ENCODE results near the gene FOXP2. TPM values are rescaled to one million over a fixed set of nuclear protein-coding genes. Genes with fewer than 3 reads are reported as not detected.

The FOXP2 gene
- total and polyA plus RNA-seq, 5 donors: 0.66 to 4.5 (median 2.1) TPM

- intact Hi-C loops (cut with DNase I): no loop called here
- 94% methylated on average over 4 of the region's 4 CpGs for WGBS
Observed at GRCh38 chr7:114658216-114658615, 243.6 kb downstream of the FOXP2 start.

GRCh38 chr7:114659409-114660125 is 245.0 kb downstream of the FOXP2 start:
- H3K4me1 ChIP-seq (ENCODE audit: control insufficient read depth, insufficient read depth, low read length): peaks cover 1% of the 10 kb centered on the region
- no peak for DNase-seq
- no peaks in the 10 kb centered on the region for H3K9me3 ChIP-seq (ENCODE audit: control insufficient read depth, low read length)
- intact Hi-C loops (cut with DNase I): no loop called here
- no peak for ATAC-seq
- 53% methylated on average over 7 of the region's 7 CpGs for WGBS
- H3K27ac ChIP-seq (ENCODE audit: low read length): no peak overlapping the region
- no peak overlapping the region for H3K4me3 ChIP-seq (ENCODE audit: low read length)
- no peaks in the 10 kb centered on the region for H3K27me3 ChIP-seq (ENCODE audit: control insufficient read depth, insufficient read depth)

More at GRCh38 chr7:114658216-114658615, 243.6 kb downstream of the FOXP2 start:
- Histone ChIP-seq H3K27ac (ENCODE audit: low read length) (no peak overlapping the region), H3K4me3 (ENCODE audit: low read length) (no peak overlapping the region), H3K27me3 (ENCODE audit: control insufficient read depth, insufficient read depth) (no peaks in the 10 kb centered on the region), H3K4me1 (ENCODE audit: control insufficient read depth, insufficient read depth, low read length) (peaks cover 3% of the 10 kb centered on the region), H3K9me3 (ENCODE audit: control insufficient read depth, low read length) (no peaks in the 10 kb centered on the region)
- DNase-seq (no peak), ATAC-seq (no peak)

GRCh38 chr7:114660126-114660486 is 245.5 kb downstream of the FOXP2 start:
- Histone ChIP-seq H3K27me3 (ENCODE audit: control insufficient read depth, insufficient read depth) (no peaks in the 10 kb centered on the region), H3K4me1 (ENCODE audit: control insufficient read depth, insufficient read depth, low read length) (peaks cover 1% of the 10 kb centered on the region), H3K27ac (ENCODE audit: low read length) (no peak overlapping the region), H3K9me3 (ENCODE audit: control insufficient read depth, low read length) (no peaks in the 10 kb centered on the region), H3K4me3 (ENCODE audit: low read length) (no peak overlapping the region)
- DNase-seq: no peak
- 0% methylated on average over 1 of the region's 1 CpG for WGBS
- ATAC-seq: no peak
- intact Hi-C loops (cut with DNase I): no loop called here

GRCh38 chr7:114660753-114661152 is 246.1 kb downstream of the FOXP2 start:
- H3K4me1 ChIP-seq (ENCODE audit: control insufficient read depth, insufficient read depth, low read length): peaks cover 1% of the 10 kb centered on the region
- H3K27ac ChIP-seq (ENCODE audit: low read length): no peak overlapping the region
- intact Hi-C loops (cut with DNase I): no loop called here

GRCh38 chr7:114662002-114662677 is 247.5 kb downstream of the FOXP2 start:
- H3K27me3 ChIP-seq (ENCODE audit: control insufficient read depth, insufficient read depth): no peaks in the 10 kb centered on the region
- DNase-seq (no peak), ATAC-seq (no peak)
- WGBS: 58% methylated on average over 6 of the region's 6 CpGs
- intact Hi-C loops (cut with DNase I): no loop called here
- H3K4me3 ChIP-seq (ENCODE audit: low read length): no peak overlapping the region
- no peak overlapping the region for H3K27ac ChIP-seq (ENCODE audit: low read length)
- H3K9me3 ChIP-seq (ENCODE audit: control insufficient read depth, low read length): no peaks in the 10 kb centered on the region
- H3K4me1 ChIP-seq (ENCODE audit: control insufficient read depth, insufficient read depth, low read length): peaks cover 1% of the 10 kb centered on the region

More at GRCh38 chr7:114660753-114661152, 246.1 kb downstream of the FOXP2 start:
- H3K27me3 ChIP-seq (ENCODE audit: control insufficient read depth, insufficient read depth): no peaks in the 10 kb centered on the region
- no peaks in the 10 kb centered on the region for H3K9me3 ChIP-seq (ENCODE audit: control insufficient read depth, low read length)
- H3K4me3 ChIP-seq (ENCODE audit: low read length): no peak overlapping the region
- ATAC-seq (no peak), DNase-seq (no peak)
- WGBS: 89% methylated on average over 2 of the region's 2 CpGs

- no peaks in the 10 kb centered on the region for H3K27me3 ChIP-seq (ENCODE audit: control insufficient read depth, insufficient read depth)
- H3K9me3 ChIP-seq (ENCODE audit: control insufficient read depth, low read length): no peaks in the 10 kb centered on the region
- intact Hi-C loops (cut with DNase I): no loop called here
- DNase-seq: no peak
- WGBS: 65% methylated on average over 1 of the region's 1 CpG
- no peak overlapping the region for H3K4me3 ChIP-seq (ENCODE audit: low read length)
- peaks cover 1% of the 10 kb centered on the region for H3K4me1 ChIP-seq (ENCODE audit: control insufficient read depth, insufficient read depth, low read length)
- ATAC-seq: no peak
- no peak overlapping the region for H3K27ac ChIP-seq (ENCODE audit: low read length)
Observed at GRCh38 chr7:114663502-114663901, 248.9 kb downstream of the FOXP2 start.

- no peaks in the 10 kb centered on the region for H3K4me1 ChIP-seq (ENCODE audit: control insufficient read depth, insufficient read depth, low read length)
- no peaks in the 10 kb centered on the region for H3K27me3 ChIP-seq (ENCODE audit: control insufficient read depth, insufficient read depth)
- H3K9me3 ChIP-seq (ENCODE audit: control insufficient read depth, low read length): no peaks in the 10 kb centered on the region
- ATAC-seq: no peak
- DNase-seq: no peak
- no peak overlapping the region for H3K4me3 ChIP-seq (ENCODE audit: low read length)
- intact Hi-C loops (cut with DNase I): no loop called here
- no peak overlapping the region for H3K27ac ChIP-seq (ENCODE audit: low read length)
Observed at GRCh38 chr7:114670676-114671075, 256.1 kb downstream of the FOXP2 start.

GRCh38 chr7:114671563-114672123 is 257.0 kb downstream of the FOXP2 start:
- intact Hi-C loops (cut with DNase I): no loop called here
- Histone ChIP-seq H3K27ac (ENCODE audit: low read length) (no peak overlapping the region), H3K9me3 (ENCODE audit: control insufficient read depth, low read length) (no peaks in the 10 kb centered on the region), H3K4me3 (ENCODE audit: low read length) (no peak overlapping the region), H3K4me1 (ENCODE audit: control insufficient read depth, insufficient read depth, low read length) (no peaks in the 10 kb centered on the region), H3K27me3 (ENCODE audit: control insufficient read depth, insufficient read depth) (no peaks in the 10 kb centered on the region)
- no peak for DNase-seq
- WGBS: 70% methylated on average over 2 of the region's 2 CpGs
- ATAC-seq: no peak

GRCh38 chr7:114678116-114678515 is 263.5 kb downstream of the FOXP2 start:
- no peak overlapping the region for H3K27ac ChIP-seq (ENCODE audit: low read length)
- 89% methylated on average over 2 of the region's 2 CpGs for WGBS
- H3K9me3 ChIP-seq (ENCODE audit: control insufficient read depth, low read length): no peaks in the 10 kb centered on the region
- H3K4me3 ChIP-seq (ENCODE audit: low read length): no peak overlapping the region
- intact Hi-C loops (cut with DNase I): no loop called here
- ATAC-seq (no peak), DNase-seq (no peak)
- H3K4me1 ChIP-seq (ENCODE audit: control insufficient read depth, insufficient read depth, low read length): no peaks in the 10 kb centered on the region
- H3K27me3 ChIP-seq (ENCODE audit: control insufficient read depth, insufficient read depth): no peaks in the 10 kb centered on the region

GRCh38 chr7:114687238-114687637 is 272.6 kb downstream of the FOXP2 start:
- Histone ChIP-seq H3K4me1 (ENCODE audit: control insufficient read depth, insufficient read depth, low read length) (no peaks in the 10 kb centered on the region), H3K27me3 (ENCODE audit: control insufficient read depth, insufficient read depth) (no peaks in the 10 kb centered on the region), H3K27ac (ENCODE audit: low read length) (no peak overlapping the region), H3K4me3 (ENCODE audit: low read length) (no peak overlapping the region), H3K9me3 (ENCODE audit: control insufficient read depth, low read length) (no peaks in the 10 kb centered on the region)
- intact Hi-C loops (cut with DNase I): no loop called here
- 89% methylated on average over 4 of the region's 4 CpGs for WGBS
- DNase-seq: no peak
- ATAC-seq: no peak

GRCh38 chr7:114688443-114689055 is 273.9 kb downstream of the FOXP2 start:
- WGBS: 61% methylated on average over 2 of the region's 2 CpGs
- Histone ChIP-seq H3K9me3 (ENCODE audit: control insufficient read depth, low read length) (no peaks in the 10 kb centered on the region), H3K27me3 (ENCODE audit: control insufficient read depth, insufficient read depth) (no peaks in the 10 kb centered on the region), H3K27ac (ENCODE audit: low read length) (no peak overlapping the region), H3K4me1 (ENCODE audit: control insufficient read depth, insufficient read depth, low read length) (no peaks in the 10 kb centered on the region), H3K4me3 (ENCODE audit: low read length) (no peak overlapping the region)
- no peak for DNase-seq
- intact Hi-C loops (cut with DNase I): no loop called here
- no peak for ATAC-seq

Data from right cardiac atrium (tissue), 5 donors.